ENCODE measurements around the gene UGGT1. TPM values are rescaled to one million over a fixed set of nuclear protein-coding genes. Genes with fewer than 3 reads are reported as not detected.

UGGT1 gene
- total and polyA plus RNA-seq, 2 donors (not counting 3 experiments of a cell fraction or from before 2014, with no cell fraction given), result 27.6 to 83.2 TPM

- Histone ChIP-seq H3K4me2 (ENCODE audit: insufficient read depth, low read length) (no peak overlapping the region), H3K79me2 (ENCODE audit: control insufficient read depth, insufficient read depth, low read length) (no peaks in the 10 kb centered on the region), H3K27me3 (ENCODE audit: control insufficient read depth in 2 of 2, insufficient read depth in 2 of 2, low read length in 2 of 2) (no peaks in the 10 kb centered on the region), H3K4me3 (replicated peaks in 1 of 3; ENCODE audit: insufficient read depth in 1 of 3, low read depth in 1 of 3, low read length in 3 of 3) (no peak overlapping the region), H3K9ac (replicated peaks; ENCODE audit: extremely low read depth, insufficient read depth, low read length) (no peak overlapping the region), H3K4me1 (ENCODE audit: control insufficient read depth, extremely low read depth, insufficient read depth, low read length) (no peaks in the 10 kb centered on the region), H3K27ac (ENCODE audit: insufficient read depth, low read depth, low read length) (no peak overlapping the region), H4K20me1 (replicated peaks; ENCODE audit: control insufficient read depth, extremely low read depth, insufficient read depth, low read length) (no peaks in the 10 kb centered on the region), H3K9me1 (replicated peaks; ENCODE audit: control insufficient read depth, extremely low read depth, insufficient read depth, low read length) (no peaks in the 10 kb centered on the region), H2AFZ (ENCODE audit: low read depth, low read length) (no peak overlapping the region), H3K36me3 (ENCODE audit: control insufficient read depth in 2 of 2, extremely low read depth in 1 of 2, insufficient read depth in 2 of 2, low read length in 2 of 2) (peaks cover 5 to 9% of the 10 kb centered on the region in 2 experiments), H3K9me3 (replicated peaks; ENCODE audit: control insufficient read depth, insufficient read depth, low read length) (no peaks in the 10 kb centered on the region)
- TF ChIP-seq, protein P1, sequence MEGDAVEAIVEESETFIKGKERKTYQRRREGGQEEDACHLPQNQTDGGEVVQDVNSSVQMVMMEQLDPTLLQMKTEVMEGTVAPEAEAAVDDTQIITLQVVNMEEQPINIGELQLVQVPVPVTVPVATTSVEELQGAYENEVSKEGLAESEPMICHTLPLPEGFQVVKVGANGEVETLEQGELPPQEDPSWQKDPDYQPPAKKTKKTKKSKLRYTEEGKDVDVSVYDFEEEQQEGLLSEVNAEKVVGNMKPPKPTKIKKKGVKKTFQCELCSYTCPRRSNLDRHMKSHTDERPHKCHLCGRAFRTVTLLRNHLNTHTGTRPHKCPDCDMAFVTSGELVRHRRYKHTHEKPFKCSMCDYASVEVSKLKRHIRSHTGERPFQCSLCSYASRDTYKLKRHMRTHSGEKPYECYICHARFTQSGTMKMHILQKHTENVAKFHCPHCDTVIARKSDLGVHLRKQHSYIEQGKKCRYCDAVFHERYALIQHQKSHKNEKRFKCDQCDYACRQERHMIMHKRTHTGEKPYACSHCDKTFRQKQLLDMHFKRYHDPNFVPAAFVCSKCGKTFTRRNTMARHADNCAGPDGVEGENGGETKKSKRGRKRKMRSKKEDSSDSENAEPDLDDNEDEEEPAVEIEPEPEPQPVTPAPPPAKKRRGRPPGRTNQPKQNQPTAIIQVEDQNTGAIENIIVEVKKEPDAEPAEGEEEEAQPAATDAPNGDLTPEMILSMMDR (IDR thresholded peaks at IDR 0.05; ENCODE audit: extremely low read depth in 1 of 2, insufficient read depth in 1 of 2, low read depth in 1 of 2, low read length in 2 of 2), result no peak
- no peak for TF ChIP-seq MYC (IDR thresholded peaks at IDR 0.05; ENCODE audit: low read depth, low read length)
- no peak for DNase-seq (ENCODE audit: low read depth, low spot score)
- no peak for FAIRE-seq
- dilution Hi-C loops (cut with MboI; ENCODE audit: extremely low pct_ligation_motif_present, low sequenced_read_pairs) (no loop called here), intact Hi-C loops (cut with micrococcal nuclease) (no loop called here)
- CTCF ChIA-PET, result no interaction called here
- POLR2A ChIA-PET, result no interaction called here
- no TSS peak for BruUV-seq (replicated peaks)
Measured at GRCh38 chr2:128109243-128109642, 18.2 kb downstream of the UGGT1 start.

DNA sequence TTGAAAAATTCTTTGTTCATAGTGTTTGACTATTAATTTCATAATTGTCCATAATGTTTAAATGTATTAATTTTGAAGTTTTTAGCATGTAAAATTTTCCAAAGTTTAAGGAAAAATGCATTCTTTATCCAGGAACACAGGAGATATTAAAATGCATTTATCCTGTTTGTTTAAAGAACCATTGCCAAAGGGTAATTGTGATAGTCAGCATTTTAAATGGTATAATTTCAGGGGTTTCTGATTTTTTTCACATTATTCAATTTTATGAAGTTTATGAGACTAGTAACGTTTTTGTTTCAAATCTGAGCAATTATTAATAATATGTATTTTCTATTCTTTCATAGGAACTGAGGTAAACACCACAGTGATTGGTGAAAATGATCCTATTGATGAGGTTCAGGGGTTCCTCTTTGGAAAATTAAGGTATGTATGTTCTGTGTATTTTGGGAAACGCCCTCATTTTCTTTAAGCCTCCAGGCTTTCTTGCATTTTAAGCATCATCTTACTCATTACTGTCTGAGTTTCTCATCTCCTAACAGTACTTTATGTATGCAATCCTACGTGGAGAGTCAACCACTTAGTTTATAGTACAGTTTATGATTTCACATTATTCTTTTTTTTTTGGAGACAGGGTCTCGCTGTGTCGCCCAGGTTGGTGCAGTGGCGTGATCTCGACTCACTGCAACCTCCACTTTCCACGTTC is 25.1 kb downstream of the UGGT1 start:
- Histone ChIP-seq H4K20me1 (replicated peaks; ENCODE audit: control insufficient read depth, extremely low read depth, insufficient read depth, low read length) (no peaks in the 10 kb centered on the region), H3K9ac (replicated peaks; ENCODE audit: extremely low read depth, insufficient read depth, low read length) (no peak overlapping the region), H3K9me3 (replicated peaks; ENCODE audit: control insufficient read depth, insufficient read depth, low read length) (no peaks in the 10 kb centered on the region), H3K4me2 (ENCODE audit: insufficient read depth, low read length) (no peak overlapping the region), H3K4me3 (replicated peaks in 1 of 3; ENCODE audit: insufficient read depth in 1 of 3, low read depth in 1 of 3, low read length in 3 of 3) (no peak overlapping the region), H2AFZ (ENCODE audit: low read depth, low read length) (no peak overlapping the region), H3K27ac (ENCODE audit: insufficient read depth, low read depth, low read length) (no peak overlapping the region), H3K9me1 (replicated peaks; ENCODE audit: control insufficient read depth, extremely low read depth, insufficient read depth, low read length) (no peaks in the 10 kb centered on the region), H3K36me3 (ENCODE audit: control insufficient read depth in 2 of 2, extremely low read depth in 1 of 2, insufficient read depth in 2 of 2, low read length in 2 of 2) (peaks cover 9 to 19% of the 10 kb centered on the region in 2 experiments), H3K4me1 (ENCODE audit: control insufficient read depth, extremely low read depth, insufficient read depth, low read length) (no peaks in the 10 kb centered on the region), H3K27me3 (ENCODE audit: control insufficient read depth in 2 of 2, insufficient read depth in 2 of 2, low read length in 2 of 2) (no peaks in the 10 kb centered on the region), H3K79me2 (ENCODE audit: control insufficient read depth, insufficient read depth, low read length) (no peaks in the 10 kb centered on the region)
- DNase-seq (ENCODE audit: low read depth, low spot score), result no peak
- POLR2A ChIA-PET, result no interaction called here
- no peak for TF ChIP-seq GATA2 (IDR thresholded peaks at IDR 0.05; ENCODE audit: insufficient read depth, insufficient read length, low read depth, low read length)
- no peak for TF ChIP-seq POLR2A (IDR thresholded peaks at IDR 0.05; ENCODE audit: low read depth, low read length)
- TF ChIP-seq FOS (IDR thresholded peaks at IDR 0.05; ENCODE audit: borderline replicate concordance, insufficient read depth, low read length), result no peak
- TF ChIP-seq POLR2AphosphoS5 (IDR thresholded peaks at IDR 0.05; ENCODE audit: insufficient read depth, low read depth, low read length), result no peak
- TF ChIP-seq, protein P1 (IDR thresholded peaks at IDR 0.05; ENCODE audit: extremely low read depth in 1 of 2, insufficient read depth in 1 of 2, low read depth in 1 of 2, low read length in 2 of 2), result no peak
- TF ChIP-seq MYC (IDR thresholded peaks at IDR 0.05; ENCODE audit: low read depth, low read length), result no peak
- TF ChIP-seq EZH2 (IDR thresholded peaks at IDR 0.05; ENCODE audit: borderline replicate concordance, low read depth, low read length, severe bottlenecking), result no peak
- TF ChIP-seq, protein P2, sequence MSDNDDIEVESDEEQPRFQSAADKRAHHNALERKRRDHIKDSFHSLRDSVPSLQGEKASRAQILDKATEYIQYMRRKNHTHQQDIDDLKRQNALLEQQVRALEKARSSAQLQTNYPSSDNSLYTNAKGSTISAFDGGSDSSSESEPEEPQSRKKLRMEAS (IDR thresholded peaks at IDR 0.05; ENCODE audit: insufficient read depth, insufficient read length), result no peak
- no peak for TF ChIP-seq JUN (IDR thresholded peaks at IDR 0.05; ENCODE audit: borderline replicate concordance, insufficient read depth, insufficient read length, low read depth)
- no TSS peak for BruUV-seq (replicated peaks)
- intact Hi-C loops (cut with micrococcal nuclease), result no loop called here
- dilution Hi-C loops (cut with MboI; ENCODE audit: extremely low pct_ligation_motif_present, low sequenced_read_pairs), result no loop called here
- CTCF ChIA-PET, result no interaction called here
- FAIRE-seq, result no peak

Measured in endothelial cell of umbilical vein (primary cell).